HEK293 (cell line): ENCODE results near the gene PMVK.

Source experiments
- BCL11A ChIP-seq: fragments of 450-650 bp; formaldehyde crosslinking; IDR thresholded peaks from 2 replicates; pipeline ENCODE4 v1.5.1; 2016; ENCODE audit warnings: low read depth, missing biosample characterization, missing genetic modification characterization
- GFI1B ChIP-seq: fragments of 450-650 bp; formaldehyde crosslinking; IDR thresholded peaks from 2 replicates; pipeline ENCODE4 v1.5.1; 2016; ENCODE audit warnings: missing biosample characterization, missing genetic modification characterization
- GLIS2 ChIP-seq: fragments of 450-650 bp; formaldehyde crosslinking; IDR thresholded peaks from 2 replicates; pipeline ENCODE4 v1.5.1; 2016; ENCODE audit warnings: missing biosample characterization, missing genetic modification characterization
- HOXD13 ChIP-seq: sonication (generic); formaldehyde crosslinking; IDR thresholded peaks from 2 replicates; pipeline ENCODE4 v1.8.0; 2022; ENCODE audit warnings: missing genetic modification reagents, borderline replicate concordance
- OSR2 ChIP-seq: fragments of 450-650 bp; formaldehyde crosslinking; IDR thresholded peaks from 2 replicates; pipeline ENCODE4 v1.5.1; 2016; ENCODE audit warnings: missing biosample characterization, missing genetic modification characterization
- OVOL3 ChIP-seq: fragments of 450-650 bp; formaldehyde crosslinking; IDR thresholded peaks from 2 replicates; pipeline ENCODE4 v1.5.1; 2016; ENCODE audit warnings: missing biosample characterization, missing genetic modification characterization
- SCRT2 ChIP-seq: fragments of 450-650 bp; formaldehyde crosslinking; IDR thresholded peaks from 2 replicates; pipeline ENCODE4 v1.5.1; 2016; ENCODE audit warnings: missing biosample characterization, missing genetic modification characterization
- SETDB1 ChIP-seq: IDR thresholded peaks from one replicate; pipeline ENCODE4 v1.6.1; 2017; ENCODE audit warnings: mild to moderate bottlenecking, low read length, moderate library complexity, mixed read lengths; ENCODE audit not compliant: insufficient read length
- ZBTB7A ChIP-seq: fragments of 450-650 bp; formaldehyde crosslinking; IDR thresholded peaks from 2 replicates; pipeline ENCODE4 v1.5.1; 2016; ENCODE audit warnings: low read depth, missing biosample characterization, missing genetic modification characterization
- ZBTB8A ChIP-seq: fragments of 450-650 bp; formaldehyde crosslinking; IDR thresholded peaks from 2 replicates; pipeline ENCODE4 v1.5.1; 2016; ENCODE audit warnings: missing biosample characterization, missing genetic modification characterization
- ZNF10 ChIP-seq: fragments of 450-650 bp; formaldehyde crosslinking; IDR thresholded peaks from 2 replicates; pipeline ENCODE4 v1.5.1; 2017; ENCODE audit warnings: missing biosample characterization, missing genetic modification characterization
- ZNF157 ChIP-seq: fragments of 450-650 bp; formaldehyde crosslinking; IDR thresholded peaks from 2 replicates; pipeline ENCODE4 v1.5.1; 2016; ENCODE audit warnings: missing biosample characterization, missing genetic modification characterization
- ZNF24 ChIP-seq: fragments of 450-650 bp; formaldehyde crosslinking; IDR thresholded peaks from 2 replicates; pipeline ENCODE4 v1.5.1; 2016; ENCODE audit warnings: missing biosample characterization, missing genetic modification characterization
- ZNF302 ChIP-seq: fragments of 450-650 bp; formaldehyde crosslinking; IDR thresholded peaks from 2 replicates; pipeline ENCODE4 v1.5.1; 2016; ENCODE audit warnings: missing biosample characterization, missing genetic modification characterization, low read depth
- ZNF350 ChIP-seq: fragments of 450-650 bp; formaldehyde crosslinking; IDR thresholded peaks from 2 replicates; pipeline ENCODE4 v1.5.0; 2017; ENCODE audit warnings: missing biosample characterization, mild to moderate bottlenecking, missing genetic modification characterization
- ZNF423 ChIP-seq: fragments of 450-650 bp; formaldehyde crosslinking; IDR thresholded peaks from 2 replicates; pipeline ENCODE4 v1.5.1; 2016; ENCODE audit warnings: missing biosample characterization, missing genetic modification characterization
- ZNF473 ChIP-seq: fragments of 450-650 bp; formaldehyde crosslinking; IDR thresholded peaks from 2 replicates; pipeline ENCODE4 v1.5.1; 2017; ENCODE audit warnings: missing biosample characterization, missing genetic modification characterization
- ZNF530 ChIP-seq: fragments of 450-650 bp; formaldehyde crosslinking; IDR thresholded peaks from 2 replicates; pipeline ENCODE4 v1.5.1; 2016; ENCODE audit warnings: low read depth, missing biosample characterization, missing genetic modification characterization
- ZNF621 ChIP-seq: fragments of 450-650 bp; formaldehyde crosslinking; IDR thresholded peaks from 2 replicates; pipeline ENCODE4 v1.5.1; 2017; ENCODE audit warnings: missing biosample characterization, missing genetic modification characterization
- ZNF664 ChIP-seq: fragments of 450-650 bp; formaldehyde crosslinking; IDR thresholded peaks from 2 replicates; pipeline ENCODE4 v1.5.1; 2016; ENCODE audit warnings: missing biosample characterization, missing genetic modification characterization
- ZNF791 ChIP-seq: fragments of 450-650 bp; formaldehyde crosslinking; IDR thresholded peaks from 2 replicates; pipeline ENCODE4 v1.5.1; 2016; ENCODE audit warnings: missing biosample characterization, missing genetic modification characterization
- ZSCAN16 ChIP-seq: fragments of 450-650 bp; formaldehyde crosslinking; IDR thresholded peaks from 2 replicates; pipeline ENCODE4 v1.5.1; 2016; ENCODE audit warnings: missing biosample characterization, missing genetic modification characterization
- ZXDB ChIP-seq: fragments of 450-650 bp; formaldehyde crosslinking; IDR thresholded peaks from 2 replicates; pipeline ENCODE4 v1.5.1; 2016; ENCODE audit warnings: missing biosample characterization, missing genetic modification characterization
- TF ChIP-seq, protein P1 (sequence below): fragments of 450-650 bp; formaldehyde crosslinking; IDR thresholded peaks from 2 replicates; pipeline ENCODE4 v1.5.1; 2016; ENCODE audit warnings: missing biosample characterization, missing genetic modification characterization
- TF ChIP-seq, protein P2 (sequence below): fragments of 450-650 bp; formaldehyde crosslinking; IDR thresholded peaks from 2 replicates; pipeline ENCODE4 v1.5.1; 2016; ENCODE audit warnings: missing biosample characterization, missing genetic modification characterization
- TF ChIP-seq, protein P3 (sequence below): fragments of 450-650 bp; formaldehyde crosslinking; IDR thresholded peaks from 2 replicates; pipeline ENCODE4 v1.5.1; 2016; ENCODE audit warnings: missing biosample characterization, missing genetic modification characterization
- TF ChIP-seq, protein P4 (sequence below): fragments of 450-650 bp; formaldehyde crosslinking; IDR thresholded peaks from 2 replicates; pipeline ENCODE4 v1.5.1; 2016; ENCODE audit warnings: missing biosample characterization, missing genetic modification characterization
- TF ChIP-seq, protein P5 (sequence below): fragments of 450-650 bp; formaldehyde crosslinking; conservative IDR thresholded peaks from 2 replicates; pipeline ENCODE4 v1.5.1; 2016; ENCODE audit warnings: low read depth, missing biosample characterization, missing genetic modification characterization
- TF ChIP-seq, protein P6 (sequence below): fragments of 450-650 bp; IDR thresholded peaks from 2 replicates; pipeline ENCODE4 v1.5.1; 2018; ENCODE audit warnings: missing biosample characterization, missing genetic modification characterization

Gene PMVK

DNA sequence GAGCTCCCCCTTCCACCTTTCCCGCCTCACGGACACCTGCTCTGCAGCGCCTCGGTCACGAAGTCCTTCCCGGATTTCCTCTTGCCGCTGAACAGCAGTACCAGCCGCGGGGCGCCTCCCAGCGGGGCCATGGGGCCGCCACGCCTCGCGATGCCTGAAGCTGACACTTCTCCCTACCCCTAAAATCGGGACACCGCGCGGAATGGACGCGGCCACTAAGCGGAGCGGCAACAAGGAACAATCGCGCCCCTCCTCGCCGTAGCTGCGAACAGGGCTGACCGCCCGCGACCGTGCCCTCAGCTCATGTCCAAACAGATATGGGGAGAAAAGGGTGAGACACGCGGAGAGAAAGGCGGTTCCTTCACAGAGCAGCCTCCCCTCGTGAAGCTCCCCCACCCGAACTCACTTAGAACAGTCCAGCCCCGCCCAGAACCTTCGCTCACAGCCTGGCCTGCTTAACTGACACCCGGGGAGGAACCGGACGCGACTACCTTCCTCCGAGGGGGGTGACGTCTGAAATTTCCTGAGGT lies at the start of gene PMVK (continued):
- TF ChIP-seq ZNF350 (tag by site-specific recombination) = no peak
- TF ChIP-seq GFI1B (tag by site-specific recombination) = peak; percentile 52; the same call in 1 of the 2 replicates
- TF ChIP-seq, protein P1, sequence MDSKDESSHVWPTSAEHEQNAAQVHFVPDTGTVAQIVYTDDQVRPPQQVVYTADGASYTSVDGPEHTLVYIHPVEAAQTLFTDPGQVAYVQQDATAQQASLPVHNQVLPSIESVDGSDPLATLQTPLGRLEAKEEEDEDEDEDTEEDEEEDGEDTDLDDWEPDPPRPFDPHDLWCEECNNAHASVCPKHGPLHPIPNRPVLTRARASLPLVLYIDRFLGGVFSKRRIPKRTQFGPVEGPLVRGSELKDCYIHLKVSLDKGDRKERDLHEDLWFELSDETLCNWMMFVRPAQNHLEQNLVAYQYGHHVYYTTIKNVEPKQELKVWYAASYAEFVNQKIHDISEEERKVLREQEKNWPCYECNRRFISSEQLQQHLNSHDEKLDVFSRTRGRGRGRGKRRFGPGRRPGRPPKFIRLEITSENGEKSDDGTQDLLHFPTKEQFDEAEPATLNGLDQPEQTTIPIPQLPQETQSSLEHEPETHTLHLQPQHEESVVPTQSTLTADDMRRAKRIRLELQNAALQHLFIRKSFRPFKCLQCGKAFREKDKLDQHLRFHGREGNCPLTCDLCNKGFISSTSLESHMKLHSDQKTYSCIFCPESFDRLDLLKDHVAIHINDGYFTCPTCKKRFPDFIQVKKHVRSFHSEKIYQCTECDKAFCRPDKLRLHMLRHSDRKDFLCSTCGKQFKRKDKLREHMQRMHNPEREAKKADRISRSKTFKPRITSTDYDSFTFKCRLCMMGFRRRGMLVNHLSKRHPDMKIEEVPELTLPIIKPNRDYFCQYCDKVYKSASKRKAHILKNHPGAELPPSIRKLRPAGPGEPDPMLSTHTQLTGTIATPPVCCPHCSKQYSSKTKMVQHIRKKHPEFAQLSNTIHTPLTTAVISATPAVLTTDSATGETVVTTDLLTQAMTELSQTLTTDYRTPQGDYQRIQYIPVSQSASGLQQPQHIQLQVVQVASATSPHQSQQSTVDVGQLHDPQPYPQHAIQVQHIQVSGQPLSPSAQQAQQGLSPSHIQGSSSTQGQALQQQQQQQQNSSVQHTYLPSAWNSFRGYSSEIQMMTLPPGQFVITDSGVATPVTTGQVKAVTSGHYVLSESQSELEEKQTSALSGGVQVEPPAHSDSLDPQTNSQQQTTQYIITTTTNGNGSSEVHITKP (tag by site-specific recombination) = no peak
- TF ChIP-seq ZBTB7A (tag by site-specific recombination) = peak; percentile 16; the same call in 1 of the 2 replicates
- TF ChIP-seq, protein P2, sequence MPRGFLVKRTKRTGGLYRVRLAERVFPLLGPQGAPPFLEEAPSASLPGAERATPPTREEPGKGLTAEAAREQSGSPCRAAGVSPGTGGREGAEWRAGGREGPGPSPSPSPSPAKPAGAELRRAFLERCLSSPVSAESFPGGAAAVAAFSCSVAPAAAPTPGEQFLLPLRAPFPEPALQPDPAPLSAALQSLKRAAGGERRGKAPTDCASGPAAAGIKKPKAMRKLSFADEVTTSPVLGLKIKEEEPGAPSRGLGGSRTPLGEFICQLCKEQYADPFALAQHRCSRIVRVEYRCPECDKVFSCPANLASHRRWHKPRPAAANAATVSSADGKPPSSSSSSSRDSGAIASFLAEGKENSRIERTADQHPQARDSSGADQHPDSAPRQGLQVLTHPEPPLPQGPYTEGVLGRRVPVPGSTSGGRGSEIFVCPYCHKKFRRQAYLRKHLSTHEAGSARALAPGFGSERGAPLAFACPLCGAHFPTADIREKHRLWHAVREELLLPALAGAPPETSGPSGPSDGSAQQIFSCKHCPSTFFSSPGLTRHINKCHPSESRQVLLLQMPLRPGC (tag by site-specific recombination) = no peak
- TF ChIP-seq ZXDB (tag by site-specific recombination) = peak; percentile 94
- TF ChIP-seq ZNF664 (tag by site-specific recombination) = no peak
- peak; percentile 75 for TF ChIP-seq ZNF24
- 0 out of 2 replicates have a peak, but pooled peaks have one; percentile 24 for TF ChIP-seq ZNF10 (tag by site-specific recombination)
- no peak for TF ChIP-seq ZNF530
- 0 out of 2 replicates have a peak, but pooled peaks have one; percentile 53 for TF ChIP-seq ZNF423 (tag by site-specific recombination)
- TF ChIP-seq SETDB1 = peak; percentile 57
- TF ChIP-seq ZNF302 (tag by site-specific recombination) = no peak
- TF ChIP-seq, protein P3, sequence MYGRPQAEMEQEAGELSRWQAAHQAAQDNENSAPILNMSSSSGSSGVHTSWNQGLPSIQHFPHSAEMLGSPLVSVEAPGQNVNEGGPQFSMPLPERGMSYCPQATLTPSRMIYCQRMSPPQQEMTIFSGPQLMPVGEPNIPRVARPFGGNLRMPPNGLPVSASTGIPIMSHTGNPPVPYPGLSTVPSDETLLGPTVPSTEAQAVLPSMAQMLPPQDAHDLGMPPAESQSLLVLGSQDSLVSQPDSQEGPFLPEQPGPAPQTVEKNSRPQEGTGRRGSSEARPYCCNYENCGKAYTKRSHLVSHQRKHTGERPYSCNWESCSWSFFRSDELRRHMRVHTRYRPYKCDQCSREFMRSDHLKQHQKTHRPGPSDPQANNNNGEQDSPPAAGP (tag by site-specific recombination) = 0 out of 2 replicates have a peak, but pooled peaks have one; percentile 76
- TF ChIP-seq ZNF157 (tag by site-specific recombination) = no peak
- TF ChIP-seq ZNF791 (tag by site-specific recombination) = no peak
- TF ChIP-seq ZSCAN16 (tag by site-specific recombination) = 0 out of 2 replicates have a peak, but pooled peaks have one; percentile 46
- TF ChIP-seq, protein P4, sequence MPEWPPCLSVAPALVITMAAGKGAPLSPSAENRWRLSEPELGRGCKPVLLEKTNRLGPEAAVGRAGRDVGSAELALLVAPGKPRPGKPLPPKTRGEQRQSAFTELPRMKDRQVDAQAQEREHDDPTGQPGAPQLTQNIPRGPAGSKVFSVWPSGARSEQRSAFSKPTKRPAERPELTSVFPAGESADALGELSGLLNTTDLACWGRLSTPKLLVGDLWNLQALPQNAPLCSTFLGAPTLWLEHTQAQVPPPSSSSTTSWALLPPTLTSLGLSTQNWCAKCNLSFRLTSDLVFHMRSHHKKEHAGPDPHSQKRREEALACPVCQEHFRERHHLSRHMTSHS (tag by site-specific recombination) = no peak
- peak; percentile 26; the same call in 1 of the 2 replicates for TF ChIP-seq OSR2 (tag by site-specific recombination)
- TF ChIP-seq HOXD13 (CRISPR knock-in tag) = no peak
- TF ChIP-seq GLIS2 = peak; percentile 87
- TF ChIP-seq, protein P5, sequence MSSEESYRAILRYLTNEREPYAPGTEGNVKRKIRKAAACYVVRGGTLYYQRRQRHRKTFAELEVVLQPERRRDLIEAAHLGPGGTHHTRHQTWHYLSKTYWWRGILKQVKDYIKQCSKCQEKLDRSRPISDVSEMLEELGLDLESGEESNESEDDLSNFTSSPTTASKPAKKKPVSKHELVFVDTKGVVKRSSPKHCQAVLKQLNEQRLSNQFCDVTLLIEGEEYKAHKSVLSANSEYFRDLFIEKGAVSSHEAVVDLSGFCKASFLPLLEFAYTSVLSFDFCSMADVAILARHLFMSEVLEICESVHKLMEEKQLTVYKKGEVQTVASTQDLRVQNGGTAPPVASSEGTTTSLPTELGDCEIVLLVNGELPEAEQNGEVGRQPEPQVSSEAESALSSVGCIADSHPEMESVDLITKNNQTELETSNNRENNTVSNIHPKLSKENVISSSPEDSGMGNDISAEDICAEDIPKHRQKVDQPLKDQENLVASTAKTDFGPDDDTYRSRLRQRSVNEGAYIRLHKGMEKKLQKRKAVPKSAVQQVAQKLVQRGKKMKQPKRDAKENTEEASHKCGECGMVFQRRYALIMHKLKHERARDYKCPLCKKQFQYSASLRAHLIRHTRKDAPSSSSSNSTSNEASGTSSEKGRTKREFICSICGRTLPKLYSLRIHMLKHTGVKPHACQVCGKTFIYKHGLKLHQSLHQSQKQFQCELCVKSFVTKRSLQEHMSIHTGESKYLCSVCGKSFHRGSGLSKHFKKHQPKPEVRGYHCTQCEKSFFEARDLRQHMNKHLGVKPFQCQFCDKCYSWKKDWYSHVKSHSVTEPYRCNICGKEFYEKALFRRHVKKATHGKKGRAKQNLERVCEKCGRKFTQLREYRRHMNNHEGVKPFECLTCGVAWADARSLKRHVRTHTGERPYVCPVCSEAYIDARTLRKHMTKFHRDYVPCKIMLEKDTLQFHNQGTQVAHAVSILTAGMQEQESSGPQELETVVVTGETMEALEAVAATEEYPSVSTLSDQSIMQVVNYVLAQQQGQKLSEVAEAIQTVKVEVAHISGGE = peak; percentile 82
- TF ChIP-seq, protein P6, sequence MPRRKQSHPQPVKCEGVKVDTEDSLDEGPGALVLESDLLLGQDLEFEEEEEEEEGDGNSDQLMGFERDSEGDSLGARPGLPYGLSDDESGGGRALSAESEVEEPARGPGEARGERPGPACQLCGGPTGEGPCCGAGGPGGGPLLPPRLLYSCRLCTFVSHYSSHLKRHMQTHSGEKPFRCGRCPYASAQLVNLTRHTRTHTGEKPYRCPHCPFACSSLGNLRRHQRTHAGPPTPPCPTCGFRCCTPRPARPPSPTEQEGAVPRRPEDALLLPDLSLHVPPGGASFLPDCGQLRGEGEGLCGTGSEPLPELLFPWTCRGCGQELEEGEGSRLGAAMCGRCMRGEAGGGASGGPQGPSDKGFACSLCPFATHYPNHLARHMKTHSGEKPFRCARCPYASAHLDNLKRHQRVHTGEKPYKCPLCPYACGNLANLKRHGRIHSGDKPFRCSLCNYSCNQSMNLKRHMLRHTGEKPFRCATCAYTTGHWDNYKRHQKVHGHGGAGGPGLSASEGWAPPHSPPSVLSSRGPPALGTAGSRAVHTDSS (tag by site-specific recombination) = no peak
- TF ChIP-seq ZNF621 (tag by site-specific recombination) = no peak
- peak; percentile 84 for TF ChIP-seq SCRT2 (tag by site-specific recombination)
- peak; percentile 77 for TF ChIP-seq BCL11A (tag by site-specific recombination)
- no peak for TF ChIP-seq ZNF473 (tag by site-specific recombination)
- 0 out of 2 replicates have a peak, but pooled peaks have one; percentile 15 for TF ChIP-seq OVOL3 (tag by site-specific recombination)
- TF ChIP-seq ZBTB8A = peak; percentile 94
